Body of pancreas (tissue), 4 donors: Measurements from ENCODE around the gene RGN.

Source experiments
- POLR2A ChIP-seq, 3 donors: fragments of 450-650 bp; IDR thresholded peaks; one replicate each; pipeline ENCODE4 v1.6.1; 2016; ENCODE audit warnings: antibody characterized with exemption in 3 of 3, mild to moderate bottlenecking in 2 of 3
- TF ChIP-seq, protein P1 (sequence below), 7 experiments: fragments of 450-650 bp in 4 of 7; fragments of 200-600 bp in 3 of 7; sonication (generic) in 3 of 7; IDR thresholded peaks; one replicate each; pipeline ENCODE4 v1.5.1; 2016 to 2019; ENCODE audit warnings: antibody characterized with exemption in 7 of 7

DNA sequence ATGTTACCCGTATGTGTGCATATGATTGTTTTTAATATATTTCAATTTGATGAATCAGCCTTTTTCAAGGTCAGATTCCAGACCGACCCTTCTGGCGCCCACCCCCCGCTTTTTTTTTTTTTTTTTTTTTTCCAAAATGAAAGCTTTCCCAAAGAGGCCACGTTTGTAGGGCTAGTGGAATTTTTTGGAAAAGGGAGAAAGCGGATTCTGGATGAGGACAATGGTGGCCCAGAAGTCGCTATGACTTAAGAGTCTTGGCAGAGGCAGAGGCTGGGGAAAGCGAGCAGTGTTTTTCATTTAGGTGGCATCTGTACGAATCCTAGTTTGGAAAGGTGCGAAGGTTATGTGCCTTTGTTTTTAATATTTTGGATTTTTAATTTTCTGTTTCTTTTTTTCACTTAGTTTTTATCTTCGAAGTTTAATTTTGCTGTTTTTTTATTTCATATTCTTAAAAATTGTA is 51.7 kb downstream of the RGN start:
- no peak for TF ChIP-seq POLR2A (IDR thresholded peaks at IDR 0.05)
- TF ChIP-seq, protein P1, sequence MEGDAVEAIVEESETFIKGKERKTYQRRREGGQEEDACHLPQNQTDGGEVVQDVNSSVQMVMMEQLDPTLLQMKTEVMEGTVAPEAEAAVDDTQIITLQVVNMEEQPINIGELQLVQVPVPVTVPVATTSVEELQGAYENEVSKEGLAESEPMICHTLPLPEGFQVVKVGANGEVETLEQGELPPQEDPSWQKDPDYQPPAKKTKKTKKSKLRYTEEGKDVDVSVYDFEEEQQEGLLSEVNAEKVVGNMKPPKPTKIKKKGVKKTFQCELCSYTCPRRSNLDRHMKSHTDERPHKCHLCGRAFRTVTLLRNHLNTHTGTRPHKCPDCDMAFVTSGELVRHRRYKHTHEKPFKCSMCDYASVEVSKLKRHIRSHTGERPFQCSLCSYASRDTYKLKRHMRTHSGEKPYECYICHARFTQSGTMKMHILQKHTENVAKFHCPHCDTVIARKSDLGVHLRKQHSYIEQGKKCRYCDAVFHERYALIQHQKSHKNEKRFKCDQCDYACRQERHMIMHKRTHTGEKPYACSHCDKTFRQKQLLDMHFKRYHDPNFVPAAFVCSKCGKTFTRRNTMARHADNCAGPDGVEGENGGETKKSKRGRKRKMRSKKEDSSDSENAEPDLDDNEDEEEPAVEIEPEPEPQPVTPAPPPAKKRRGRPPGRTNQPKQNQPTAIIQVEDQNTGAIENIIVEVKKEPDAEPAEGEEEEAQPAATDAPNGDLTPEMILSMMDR (IDR thresholded peaks at IDR 0.05) = no peak
